IMR-90 (cell line): Measurements from ENCODE around the gene LINC01488. TPM values are rescaled to one million over a fixed set of nuclear protein-coding genes. Genes with fewer than 3 reads are reported as not detected.
A peak's percentile ranks its signal among the peaks of the same experiment; 100 is the strongest.

Source experiments
- ATAC-seq: fragments of 200-7000 bp; cut with Tn5 transposase; 2 replicates; pipeline ENCODE4 v1.9.1; 2020; ENCODE audit warnings: low read depth, mild to moderate bottlenecking, moderate library complexity
- BruUV-seq: library from RNA; stranded (reverse); fragments of 400-500 nt; replicated peaks from 2 replicates; lab custom pipeline; 2021; lab: Mats Ljungman, UMichigan
- CTCF ChIA-PET: fragments of 300-600 bp; formaldehyde crosslinking; extraction: SDS; loops from one replicate; lab custom pipeline; 2021; ENCODE audit warnings: antibody characterized with exemption; lab: Yijun Ruan, JAX
- POLR2A ChIA-PET: fragments of 300-600 bp; sonication (Branson Sonifier 250); formaldehyde crosslinking; loops from one replicate; lab custom pipeline; 2022; ENCODE audit warnings: antibody characterized with exemption; ENCODE audit not compliant: unreplicated experiment; lab: Charles Lee
- DNase-seq: peaks from one replicate; pipeline ENCODE4 v3.0.0; 2013
- H2AFZ ChIP-seq: replicated peaks from 2 replicates; pipeline ENCODE3; 2013; ENCODE audit warnings: low read length, mild to moderate bottlenecking; ENCODE audit not compliant: poor library complexity
- H2AK5ac ChIP-seq: 2 replicates; pipeline ENCODE4 v1.6.1; 2013; ENCODE audit warnings: low read depth, low read length, inconsistent platforms
- H2AK9ac ChIP-seq: replicated peaks from 2 replicates; pipeline ENCODE3; 2013; ENCODE audit warnings: mild to moderate bottlenecking, low read depth, low read length, moderate library complexity; ENCODE audit not compliant: poor library complexity
- H2BK120ac ChIP-seq: 2 replicates; pipeline ENCODE4 v1.6.1; 2013; ENCODE audit warnings: low read depth, low read length, inconsistent platforms
- H2BK15ac ChIP-seq: 3 replicates; pipeline ENCODE4 v1.6.1; 2013; ENCODE audit warnings: low read depth, low read length, inconsistent platforms
- H2BK20ac ChIP-seq: 2 replicates; pipeline ENCODE4 v1.6.1; 2013; ENCODE audit warnings: low read depth, mild to moderate bottlenecking, inconsistent platforms, low read length, moderate library complexity
- H2BK5ac ChIP-seq: 2 replicates; pipeline ENCODE4 v1.6.1; 2013; ENCODE audit warnings: mild to moderate bottlenecking, low read depth, low read length, inconsistent platforms; ENCODE audit not compliant: poor library complexity, severe bottlenecking
- H3K14ac ChIP-seq: replicated peaks from 2 replicates; pipeline ENCODE4 v1.6.1; 2013; ENCODE audit warnings: low read depth, low read length, inconsistent platforms
- H3K18ac ChIP-seq: 2 replicates; pipeline ENCODE4 v1.6.1; 2013; ENCODE audit warnings: low read depth, low read length, control low read depth
- H3K23ac ChIP-seq: 2 replicates; pipeline ENCODE4 v1.6.1; 2013; ENCODE audit warnings: low read depth, low read length, inconsistent platforms
- H3K27ac ChIP-seq: 2 replicates; pipeline ENCODE4 v1.5.1; 2013; ENCODE audit warnings: mild to moderate bottlenecking, control low read depth, low read length; ENCODE audit not compliant: insufficient read depth
- H3K27me3 ChIP-seq: 2 replicates; pipeline ENCODE4 v1.6.1; 2013; ENCODE audit warnings: low read length; ENCODE audit not compliant: control insufficient read depth, insufficient read depth
- H3K36me3 ChIP-seq: 2 replicates; pipeline ENCODE4 v1.6.1; 2013; ENCODE audit warnings: low read length, mixed read lengths; ENCODE audit not compliant: control insufficient read depth, insufficient read depth
- H3K4ac ChIP-seq: 2 replicates; pipeline ENCODE4 v1.6.1; 2013; ENCODE audit warnings: low read depth, low read length, inconsistent platforms
- H3K4me1 ChIP-seq: 2 replicates; pipeline ENCODE4 v1.6.1; 2013; ENCODE audit warnings: low read length, mixed read lengths; ENCODE audit not compliant: control insufficient read depth, insufficient read depth
- H3K4me2 ChIP-seq: 2 replicates; pipeline ENCODE4 v1.6.1; 2013; ENCODE audit warnings: low read depth, mild to moderate bottlenecking, control low read depth, low read length, moderate library complexity
- H3K4me3 ChIP-seq: 2 replicates; pipeline ENCODE4 v1.5.1; 2013; ENCODE audit warnings: low read depth, mild to moderate bottlenecking, control low read depth, low read length, moderate library complexity; ENCODE audit not compliant: insufficient read depth
- H3K56ac ChIP-seq: 2 replicates; pipeline ENCODE4 v1.6.1; 2013; ENCODE audit warnings: low read length, inconsistent platforms; ENCODE audit not compliant: insufficient read depth; ENCODE audit errors: extremely low read depth
- H3K79me1 ChIP-seq, 2 experiments: 2 replicates each; pipeline ENCODE4 v1.6.1; 2013; ENCODE audit warnings: low read length in 2 of 2, inconsistent platforms in 1 of 2, low read depth in 1 of 2
- H3K9ac ChIP-seq: 2 replicates; pipeline ENCODE4 v1.6.1; 2013; ENCODE audit warnings: low read depth, low read length, control low read depth
- H3K9me1 ChIP-seq: 2 replicates; pipeline ENCODE4 v1.6.1; 2013; ENCODE audit warnings: low read length, inconsistent platforms; ENCODE audit not compliant: insufficient read depth
- H3K9me3 ChIP-seq: 2 replicates; pipeline ENCODE4 v1.6.1; 2013; ENCODE audit warnings: low read length; ENCODE audit not compliant: control insufficient read depth, insufficient read depth
- H4K20me1 ChIP-seq: 2 replicates; pipeline ENCODE4 v1.6.1; 2013; ENCODE audit warnings: low read length, inconsistent platforms; ENCODE audit not compliant: insufficient read depth
- H4K5ac ChIP-seq: 2 replicates; pipeline ENCODE4 v1.6.1; 2013; ENCODE audit warnings: mild to moderate bottlenecking, low read depth, low read length, control low read depth
- H4K8ac ChIP-seq, 2 experiments: 2 replicates each; pipeline ENCODE4 v1.6.1; 2013; ENCODE audit warnings: low read depth in 2 of 2, low read length in 2 of 2, control low read depth in 1 of 2, inconsistent platforms in 1 of 2
- H4K91ac ChIP-seq: 2 replicates; pipeline ENCODE4 v1.6.1; 2013; ENCODE audit warnings: low read depth, low read length, inconsistent platforms; ENCODE audit not compliant: insufficient read depth
- CTCF ChIP-seq: conservative IDR thresholded peaks from 2 replicates; pipeline ENCODE4 v1.5.1; 2012; ENCODE audit warnings: mild to moderate bottlenecking, low read depth, low read length, improper control_type of control experiment
- FOS ChIP-seq: fragments of 150-350 bp; IDR thresholded peaks from 2 replicates; pipeline ENCODE4 v1.6.1; 2016; ENCODE audit warnings: low read depth, low read length
- MAZ ChIP-seq: IDR thresholded peaks from 2 replicates; pipeline ENCODE4 v1.6.1; 2012; ENCODE audit warnings: low read depth, mild to moderate bottlenecking, low read length, improper control_type of control experiment, moderate library complexity, borderline replicate concordance
- NFE2L2 ChIP-seq: fragments of 150-350 bp; IDR thresholded peaks from 2 replicates; pipeline ENCODE4 v1.6.1; 2016; ENCODE audit warnings: low read depth, mild to moderate bottlenecking, low read length
- RAD21 ChIP-seq: IDR thresholded peaks from 2 replicates; pipeline ENCODE4 v1.6.1; 2012; ENCODE audit warnings: low read length, improper control_type of control experiment
- RCOR1 ChIP-seq: IDR thresholded peaks from 2 replicates; pipeline ENCODE4 v1.6.1; 2012; ENCODE audit warnings: mild to moderate bottlenecking, low read length, improper control_type of control experiment; ENCODE audit not compliant: insufficient replicate concordance
- SMC3 ChIP-seq: fragments of 150-350 bp; IDR thresholded peaks from 2 replicates; pipeline ENCODE4 v1.6.1; 2016; ENCODE audit warnings: low read depth, mild to moderate bottlenecking, antibody characterized with exemption, low read length, moderate library complexity
- USF2 ChIP-seq: fragments of 150-350 bp; IDR thresholded peaks from 2 replicates; pipeline ENCODE4 v1.6.1; 2017; ENCODE audit warnings: mild to moderate bottlenecking, antibody characterized with exemption, low read length, low read depth
- WGBS, 2 experiments: methylation state at CpG; one replicate each; pipeline versions ENCODE4 v1.1.5 to v1.1.7; 2013; ENCODE audit warnings: missing lambda C conversion rate in 2 of 2; ENCODE audit not compliant: insufficient read length in 1 of 2; ENCODE audit errors: extremely low coverage in 2 of 2; 5-methylcytosine and 5-hydroxymethylcytosine counted together
- dilution Hi-C: fragments of 300-500 bp; cut with HindIII; formaldehyde crosslinking; loops from one replicate; pipeline ENCODE4 v1.14.3; 2018; ENCODE audit warnings: low sequenced_read_pairs; ENCODE audit not compliant: unreplicated experiment
- in situ Hi-C: fragments of 300-500 bp; cut with MboI; formaldehyde crosslinking; loops from 3 replicates; pipeline ENCODE4 v1.14.3; 2019; ENCODE audit warnings: low sequenced_read_pairs, inconsistent platforms, mixed read lengths
- intact Hi-C: fragments of 100-400 bp; cut with micrococcal nuclease; formaldehyde crosslinking; loops from 2 replicates; pipeline ENCODE4 v1.10.0; 2022
- polyA plus RNA-seq, 3 experiments: library from polyadenylated mRNA; depleted of rRNA; stranded (reverse); fragments of >200 nt; gene quantifications; 2 replicates each; pipeline ENCODE4 v1.2.3, GENCODE V29; 2012; ENCODE audit warnings: low replicate concordance in 1 of 3
- total RNA-seq: library from RNA; depleted of rRNA; stranded (reverse); fragments of >200 nt; gene quantifications from 2 replicates; pipeline ENCODE4 v1.2.3, GENCODE V29; 2012
- TF ChIP-seq, protein P1 (sequence below): fragments of 150-350 bp; IDR thresholded peaks from 2 replicates; pipeline ENCODE4 v1.6.1; 2016; ENCODE audit warnings: low read depth, mild to moderate bottlenecking, low read length, moderate library complexity, borderline replicate concordance

LINC01488 gene
- total and polyA plus RNA-seq, 2 of the 4 experiments (the other 2 are of a cell fraction): not detected

DNA sequence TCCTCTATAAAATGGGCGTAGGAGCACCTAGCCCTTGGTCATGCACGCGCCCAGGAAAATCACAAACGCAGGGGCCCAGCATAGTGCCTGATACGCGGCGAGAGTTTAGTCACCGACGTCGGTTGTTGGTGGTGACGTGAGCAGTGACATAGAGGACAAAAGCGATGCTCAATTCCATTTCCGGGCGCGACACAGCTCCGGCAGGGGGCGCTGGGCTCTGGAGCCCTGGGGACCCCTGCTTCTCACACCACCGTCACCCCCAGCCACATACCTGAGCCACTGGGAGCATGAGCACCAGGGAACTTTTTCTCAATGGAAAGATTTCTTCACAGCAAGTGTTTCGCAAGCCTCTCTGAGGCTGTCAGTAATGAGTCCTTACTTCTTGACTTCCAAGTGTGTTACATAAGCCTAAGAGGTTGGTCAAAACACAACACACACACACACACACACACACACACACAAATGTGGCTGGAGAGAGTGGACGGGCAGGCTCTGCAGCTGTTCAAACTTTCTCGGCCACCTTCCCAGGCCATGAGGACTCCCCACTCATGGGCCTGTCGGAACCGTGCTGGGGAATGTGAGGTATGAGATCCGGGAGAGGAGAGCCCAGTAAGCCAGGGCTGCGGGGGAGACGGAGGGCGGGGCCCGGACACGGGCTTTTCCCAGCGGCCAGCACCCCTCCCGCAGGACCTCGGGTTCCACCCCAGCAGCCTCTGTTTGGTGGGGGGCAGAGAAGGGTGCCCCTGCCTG is 36.9 kb upstream of the LINC01488 start (continued):
- TF ChIP-seq, protein P1, sequence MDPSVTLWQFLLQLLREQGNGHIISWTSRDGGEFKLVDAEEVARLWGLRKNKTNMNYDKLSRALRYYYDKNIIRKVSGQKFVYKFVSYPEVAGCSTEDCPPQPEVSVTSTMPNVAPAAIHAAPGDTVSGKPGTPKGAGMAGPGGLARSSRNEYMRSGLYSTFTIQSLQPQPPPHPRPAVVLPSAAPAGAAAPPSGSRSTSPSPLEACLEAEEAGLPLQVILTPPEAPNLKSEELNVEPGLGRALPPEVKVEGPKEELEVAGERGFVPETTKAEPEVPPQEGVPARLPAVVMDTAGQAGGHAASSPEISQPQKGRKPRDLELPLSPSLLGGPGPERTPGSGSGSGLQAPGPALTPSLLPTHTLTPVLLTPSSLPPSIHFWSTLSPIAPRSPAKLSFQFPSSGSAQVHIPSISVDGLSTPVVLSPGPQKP: no peak
- TF ChIP-seq FOS (no peak), NFE2L2 (no peak)

GRCh38 chr11:69445131-69445470 is 36.4 kb upstream of the LINC01488 start:
- H3K23ac ChIP-seq: no peak overlapping the region
- H2AFZ ChIP-seq: peak overlapping the region; percentile 11
- H3K14ac ChIP-seq: no peak overlapping the region
- H2AK5ac ChIP-seq: peak overlapping the region; percentile 22; the same call in 1 of the 2 replicates
- H3K4ac ChIP-seq: peak overlapping the region; percentile 47
- H3K56ac ChIP-seq: no peak overlapping the region
- BruUV-seq: no TSS peak
- no peak overlapping the region for H2BK15ac ChIP-seq
- in situ Hi-C loops: loop anchor here (10.0 kb wide), 1 partner anchor 190 kb away; no protein-coding TSS in a partner anchor
- CTCF ChIA-PET: no interaction called here
- dilution Hi-C loops: no loop called here
- peaks cover 25% of the 10 kb centered on the region for H3K9me1 ChIP-seq
- H3K27me3 ChIP-seq: no peaks in the 10 kb centered on the region
- H3K79me1 ChIP-seq: peaks cover 0 to 11% of the 10 kb centered on the region in 2 experiments; a peak in 2 of 4 replicates
- ATAC-seq (no peak), DNase-seq (no peak)
- H3K18ac ChIP-seq: no peak overlapping the region
- H3K27ac ChIP-seq: no peak overlapping the region
- H4K5ac ChIP-seq: no peak overlapping the region
- no peak overlapping the region for H3K9ac ChIP-seq
- H3K4me3 ChIP-seq: no peak overlapping the region
- no peaks in the 10 kb centered on the region for H3K36me3 ChIP-seq
- no peaks in the 10 kb centered on the region for H4K20me1 ChIP-seq
- H2BK20ac ChIP-seq: no peak overlapping the region
- WGBS, 2 experiments: 83% methylated on average over 4 of the region's 11 CpGs; no CpG with 5 or more reads in 1 of the 2 experiments
- peak overlapping the region; percentile 68 for H2AK9ac ChIP-seq
- peaks cover 29% of the 10 kb centered on the region for H3K4me1 ChIP-seq
- no peak overlapping the region for H3K4me2 ChIP-seq
- H2BK5ac ChIP-seq: peak overlapping the region; percentile 3
- intact Hi-C loops: no loop called here
- peak overlapping the region; percentile 27; the same call in 1 of the 2 replicates for H4K91ac ChIP-seq
- H3K9me3 ChIP-seq: no peaks in the 10 kb centered on the region
- peak overlapping the region in 1 of 2 experiments; percentile 34; a peak in 1 of 4 replicates for H4K8ac ChIP-seq
- H2BK120ac ChIP-seq: peak overlapping the region; percentile 84
- POLR2A ChIA-PET: no interaction called here
- TF ChIP-seq CTCF (no peak), NFE2L2 (no peak), USF2 (no peak), RAD21 (no peak), SMC3 (no peak), RCOR1 (no peak), MAZ (no peak)
- TF ChIP-seq, protein P1: no peak
